SJCRH30 (cell line): ENCODE measurements around the gene ADAMTS8. TPM values are rescaled to one million over a fixed set of nuclear protein-coding genes. Genes with fewer than 3 reads are reported as not detected.

Experiments used
- DNase-seq, 2 experiments: peaks; one replicate each; pipeline ENCODE4 v3.0.0-alpha.2; 2015 to 2020
- H3K27ac ChIP-seq: fragments of 250-450 bp; sonication (Bioruptor Pico); 2 replicates; pipeline ENCODE4 v1.5.1; 2020; ENCODE audit warnings: mild to moderate bottlenecking, moderate library complexity
- H3K27me3 ChIP-seq: fragments of 250-450 bp; sonication (Bioruptor Pico); 2 replicates; pipeline ENCODE4 v1.5.1; 2020; ENCODE audit warnings: mild to moderate bottlenecking, moderate library complexity
- H3K36me3 ChIP-seq: fragments of 250-450 bp; sonication (Bioruptor Pico); 2 replicates; pipeline ENCODE4 v1.5.1; 2020; ENCODE audit warnings: mild to moderate bottlenecking, moderate library complexity
- H3K4me1 ChIP-seq: fragments of 250-450 bp; sonication (Bioruptor Pico); 2 replicates; pipeline ENCODE4 v1.5.1; 2020; ENCODE audit warnings: mild to moderate bottlenecking, moderate library complexity
- H3K4me3 ChIP-seq: fragments of 250-450 bp; sonication (Bioruptor Pico); 2 replicates; pipeline ENCODE4 v1.5.1; 2020; ENCODE audit warnings: mild to moderate bottlenecking, moderate library complexity
- H3K9me3 ChIP-seq: fragments of 250-450 bp; sonication (Bioruptor Pico); replicated peaks from 2 replicates; pipeline ENCODE4 v1.5.1; 2020; ENCODE audit warnings: mild to moderate bottlenecking, moderate library complexity
- total RNA-seq: library from RNA; depleted of rRNA; stranded (reverse); fragments of >200 nt; shearing (Covaris generic); gene quantifications from 2 replicates; pipeline ENCODE4 v1.2.3, GENCODE V29; 2014

ADAMTS8 gene
- total RNA-seq, 1 experiment from 2014 or later = not detected

DNA sequence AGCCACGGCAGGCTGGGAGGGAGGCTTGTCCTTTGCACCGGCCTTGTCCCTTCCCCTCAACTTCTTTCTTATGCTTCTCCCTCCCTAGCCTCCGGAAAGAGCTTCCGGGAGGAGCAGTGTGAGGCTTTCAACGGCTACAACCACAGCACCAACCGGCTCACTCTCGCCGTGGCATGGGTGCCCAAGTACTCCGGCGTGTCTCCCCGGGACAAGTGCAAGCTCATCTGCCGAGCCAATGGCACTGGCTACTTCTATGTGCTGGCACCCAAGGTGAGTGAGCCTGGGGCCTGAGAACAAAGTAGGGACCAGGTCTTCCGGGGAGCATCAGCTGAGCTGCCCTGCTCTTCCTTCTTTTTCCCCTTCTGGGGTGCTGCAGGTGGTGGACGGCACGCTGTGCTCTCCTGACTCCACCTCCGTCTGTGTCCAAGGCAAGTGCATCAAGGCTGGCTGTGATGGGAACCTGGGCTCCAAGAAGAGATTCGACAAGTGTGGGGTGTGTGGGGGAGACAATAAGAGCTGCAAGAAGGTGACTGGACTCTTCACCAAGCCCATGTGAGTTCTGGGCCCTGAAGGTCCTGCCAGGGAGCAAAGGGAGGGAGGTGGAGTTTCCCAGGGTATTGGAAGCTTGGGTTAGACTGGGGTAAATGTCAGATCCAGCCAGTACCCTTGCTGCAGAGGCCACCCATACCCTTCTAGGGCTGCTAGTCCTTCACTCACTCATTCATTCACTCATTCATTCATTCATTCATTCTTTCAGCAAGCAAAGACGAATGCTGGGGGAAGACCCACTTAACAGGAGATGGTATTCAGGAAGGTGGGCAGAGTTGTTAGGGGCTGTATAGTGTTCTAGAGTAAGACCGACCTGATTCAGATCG, 42.7 kb upstream of the ADAMTS8 start:
- no peaks in the 10 kb centered on the region for H3K36me3 ChIP-seq
- no peaks in the 10 kb centered on the region for H3K27me3 ChIP-seq
- no peak for DNase-seq
- no peak overlapping the region for H3K27ac ChIP-seq
- no peaks in the 10 kb centered on the region for H3K4me1 ChIP-seq
- H3K9me3 ChIP-seq = no peaks in the 10 kb centered on the region
- H3K4me3 ChIP-seq = no peak overlapping the region

DNA sequence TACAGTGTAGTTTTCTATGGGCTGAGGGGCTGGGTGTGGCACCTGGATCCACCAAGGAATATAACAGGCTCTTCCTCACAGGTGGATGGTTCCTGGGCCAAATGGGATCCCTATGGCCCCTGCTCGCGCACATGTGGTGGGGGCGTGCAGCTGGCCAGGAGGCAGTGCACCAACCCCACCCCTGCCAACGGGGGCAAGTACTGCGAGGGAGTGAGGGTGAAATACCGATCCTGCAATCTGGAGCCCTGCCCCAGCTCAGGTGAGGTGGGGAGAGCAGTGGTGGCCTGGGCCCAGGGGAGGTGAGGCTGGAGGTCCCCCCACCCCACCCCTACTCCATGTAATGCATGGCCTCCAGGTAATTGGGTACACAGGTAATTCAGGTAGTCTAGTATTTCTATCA, 40.8 kb upstream of the ADAMTS8 start:
- no peaks in the 10 kb centered on the region for H3K36me3 ChIP-seq
- no peaks in the 10 kb centered on the region for H3K9me3 ChIP-seq
- no peak overlapping the region for H3K27ac ChIP-seq
- no peaks in the 10 kb centered on the region for H3K4me1 ChIP-seq
- DNase-seq = no peak
- no peak overlapping the region for H3K4me3 ChIP-seq
- no peaks in the 10 kb centered on the region for H3K27me3 ChIP-seq

DNA sequence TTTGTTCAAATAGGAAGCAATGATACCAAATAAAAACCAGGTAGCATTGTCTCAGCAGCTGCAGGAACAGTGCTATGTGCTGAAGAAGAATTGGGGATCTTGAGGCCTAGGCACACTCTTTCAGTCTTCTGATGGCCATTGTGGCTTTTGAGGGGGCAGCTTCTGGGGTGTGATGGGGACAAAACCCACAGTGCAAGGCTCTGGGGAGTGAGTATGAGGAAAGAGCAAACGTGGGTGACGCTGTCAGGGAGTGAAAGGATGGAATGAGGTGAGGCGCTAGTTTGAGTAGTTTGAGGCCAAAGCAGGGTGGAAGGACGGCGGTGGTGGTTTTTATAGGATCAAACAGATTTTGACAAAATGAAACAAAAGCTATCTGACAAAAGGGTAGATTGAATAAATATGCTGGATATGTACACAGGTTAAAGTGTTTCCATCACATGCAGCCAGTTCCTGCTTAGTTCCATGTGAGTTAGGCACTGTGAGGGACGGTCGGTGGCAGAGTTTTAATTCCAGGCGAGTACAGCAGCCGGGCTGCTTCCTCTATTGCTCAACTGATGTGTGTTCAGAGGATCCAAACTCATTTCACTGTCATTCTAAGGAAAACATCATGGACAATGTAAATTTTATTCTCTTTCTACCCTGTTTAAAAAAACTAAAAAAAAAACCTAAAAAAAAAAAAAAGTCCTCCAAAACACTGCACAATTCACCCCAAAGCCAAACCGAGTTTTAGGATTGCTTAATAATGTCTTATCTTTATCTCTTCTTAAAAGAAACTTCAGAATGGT, 38.9 kb upstream of the ADAMTS8 start:
- Histone ChIP-seq H3K4me1 (no peaks in the 10 kb centered on the region), H3K9me3 (no peaks in the 10 kb centered on the region), H3K4me3 (no peak overlapping the region), H3K27ac (no peak overlapping the region), H3K27me3 (no peaks in the 10 kb centered on the region), H3K36me3 (no peaks in the 10 kb centered on the region)
- no peak for DNase-seq

DNA sequence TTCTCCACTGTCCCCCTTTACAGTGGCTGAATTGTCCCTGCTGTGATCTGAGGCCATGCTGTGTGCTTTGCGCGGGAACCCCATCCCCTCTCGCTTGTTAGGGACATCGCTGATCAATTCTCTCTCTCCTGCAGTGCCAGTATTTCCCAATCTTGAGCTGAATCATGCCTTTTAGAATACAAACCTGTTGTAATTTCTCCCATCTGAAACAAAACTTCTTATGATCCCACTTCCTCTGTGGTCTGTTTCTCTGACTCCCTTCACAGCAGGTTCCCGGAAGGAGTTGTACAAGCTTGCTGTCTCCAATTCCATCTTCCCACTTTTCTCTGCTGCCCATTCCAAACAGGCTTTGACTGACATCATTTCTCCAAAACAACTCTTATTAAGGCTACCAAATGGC, 36.9 kb upstream of the ADAMTS8 start:
- H3K4me3 ChIP-seq = no peak overlapping the region
- H3K36me3 ChIP-seq = no peaks in the 10 kb centered on the region
- no peaks in the 10 kb centered on the region for H3K4me1 ChIP-seq
- H3K9me3 ChIP-seq = no peaks in the 10 kb centered on the region
- no peaks in the 10 kb centered on the region for H3K27me3 ChIP-seq
- DNase-seq = no peak
- no peak overlapping the region for H3K27ac ChIP-seq

DNA sequence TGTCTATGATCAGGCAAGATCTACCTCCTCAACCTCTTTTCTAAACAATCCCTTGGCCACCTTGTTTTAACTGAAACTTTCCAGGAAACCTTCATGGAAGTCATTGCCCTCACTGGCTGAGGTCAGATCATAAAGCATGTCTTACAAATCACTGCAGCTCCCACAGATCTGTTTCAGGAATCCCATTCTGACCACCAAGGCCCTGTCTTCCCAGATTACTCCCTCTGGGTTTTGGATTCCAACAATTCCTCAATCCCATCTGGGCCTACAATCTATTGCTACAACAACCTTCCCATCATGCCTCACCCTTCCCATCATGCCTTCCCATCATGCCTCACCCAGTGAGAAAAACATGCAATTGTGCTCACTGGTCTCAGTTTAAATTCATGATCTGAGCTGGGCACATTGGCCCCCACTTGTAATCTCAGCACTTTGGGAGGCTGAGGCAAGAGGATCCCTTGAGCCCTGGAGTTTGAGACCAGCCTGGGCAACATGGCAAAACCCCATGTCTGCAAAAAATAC, 35.9 kb upstream of the ADAMTS8 start:
- Histone ChIP-seq H3K27me3 (no peaks in the 10 kb centered on the region), H3K36me3 (no peaks in the 10 kb centered on the region), H3K9me3 (no peaks in the 10 kb centered on the region), H3K4me3 (no peak overlapping the region), H3K27ac (no peak overlapping the region), H3K4me1 (no peaks in the 10 kb centered on the region)
- DNase-seq = no peak

DNA sequence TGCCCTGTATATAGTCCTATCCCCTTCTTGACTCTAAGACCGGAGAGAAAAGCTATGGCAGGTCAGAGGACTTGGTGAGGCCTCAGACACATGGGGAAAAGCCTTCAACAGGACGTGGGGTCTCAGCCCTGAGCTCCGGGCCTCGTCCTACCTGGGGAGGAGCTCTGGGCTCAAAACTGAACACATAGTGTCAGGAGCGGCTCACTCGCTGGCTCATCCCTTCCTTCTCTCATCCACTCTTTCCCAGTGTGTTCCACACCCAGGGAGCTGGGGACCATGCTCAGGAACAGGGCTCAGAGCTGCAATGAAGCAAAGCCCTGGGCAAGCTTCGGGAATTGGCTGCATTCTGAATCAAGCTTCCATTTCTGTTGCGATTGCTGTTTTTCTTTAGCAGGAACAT, 34.5 kb upstream of the ADAMTS8 start:
- Histone ChIP-seq H3K27ac (no peak overlapping the region), H3K4me1 (no peaks in the 10 kb centered on the region), H3K4me3 (no peak overlapping the region), H3K36me3 (no peaks in the 10 kb centered on the region), H3K9me3 (no peaks in the 10 kb centered on the region), H3K27me3 (no peaks in the 10 kb centered on the region)
- DNase-seq = no peak

DNA sequence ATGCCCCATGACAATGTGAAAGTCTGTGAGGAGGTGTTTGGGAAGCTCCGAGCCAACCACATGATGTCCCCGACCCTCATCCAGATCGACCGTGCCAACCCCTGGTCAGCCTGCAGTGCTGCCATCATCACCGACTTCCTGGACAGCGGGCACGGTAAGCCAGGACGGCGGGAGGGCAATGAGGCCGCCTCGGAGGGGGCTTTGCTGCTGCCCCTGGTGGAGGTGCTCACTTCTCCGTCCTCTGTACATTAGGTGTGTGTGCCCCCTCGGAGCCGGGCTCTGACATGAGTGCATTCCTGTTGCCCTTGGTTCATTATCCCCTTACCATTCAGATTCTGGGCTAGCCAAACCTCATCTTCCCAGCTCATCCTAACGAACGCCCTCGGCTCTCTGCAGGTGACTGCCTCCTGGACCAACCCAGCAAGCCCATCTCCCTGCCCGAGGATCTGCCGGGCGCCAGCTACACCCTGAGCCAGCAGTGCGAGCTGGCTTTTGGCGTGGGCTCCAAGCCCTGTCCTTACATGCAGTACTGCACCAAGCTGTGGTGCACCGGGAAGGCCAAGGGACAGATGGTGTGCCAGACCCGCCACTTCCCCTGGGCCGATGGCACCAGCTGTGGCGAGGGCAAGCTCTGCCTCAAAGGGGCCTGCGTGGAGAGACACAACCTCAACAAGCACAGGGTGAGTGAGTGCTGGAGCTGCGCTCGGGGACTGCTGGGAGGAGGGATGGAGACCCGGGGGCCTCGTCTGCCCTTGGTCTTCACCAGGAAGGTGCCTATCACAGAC, 33.9 kb upstream of the ADAMTS8 start:
- H3K36me3 ChIP-seq = no peaks in the 10 kb centered on the region
- no peak overlapping the region for H3K4me3 ChIP-seq
- no peaks in the 10 kb centered on the region for H3K4me1 ChIP-seq
- H3K27ac ChIP-seq = no peak overlapping the region
- H3K9me3 ChIP-seq = no peaks in the 10 kb centered on the region
- DNase-seq = no peak
- H3K27me3 ChIP-seq = no peaks in the 10 kb centered on the region

DNA sequence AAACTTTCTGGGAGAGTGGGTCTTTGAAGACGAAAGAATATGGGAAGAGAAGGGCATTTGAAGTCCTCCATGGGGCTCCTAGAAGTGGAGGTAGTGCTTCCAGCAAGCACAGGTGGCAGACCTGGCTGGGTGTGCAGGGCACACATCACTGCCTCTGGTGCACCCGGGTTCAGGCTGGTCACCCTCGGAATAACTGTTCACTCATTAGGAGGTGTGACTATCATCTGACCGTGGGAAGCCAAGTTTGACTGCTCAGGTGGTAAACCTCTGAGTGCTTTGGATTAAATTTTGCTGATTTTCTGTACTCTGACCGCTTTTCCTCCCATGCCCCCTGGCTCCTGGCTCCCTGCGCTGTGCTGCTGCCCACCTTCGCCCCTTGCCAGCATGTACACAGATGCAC, 31.1 kb upstream of the ADAMTS8 start:
- Histone ChIP-seq H3K36me3 (no peaks in the 10 kb centered on the region), H3K9me3 (no peaks in the 10 kb centered on the region), H3K4me1 (no peaks in the 10 kb centered on the region), H3K4me3 (no peak overlapping the region), H3K27me3 (no peaks in the 10 kb centered on the region), H3K27ac (no peak overlapping the region)
- no peak for DNase-seq

DNA sequence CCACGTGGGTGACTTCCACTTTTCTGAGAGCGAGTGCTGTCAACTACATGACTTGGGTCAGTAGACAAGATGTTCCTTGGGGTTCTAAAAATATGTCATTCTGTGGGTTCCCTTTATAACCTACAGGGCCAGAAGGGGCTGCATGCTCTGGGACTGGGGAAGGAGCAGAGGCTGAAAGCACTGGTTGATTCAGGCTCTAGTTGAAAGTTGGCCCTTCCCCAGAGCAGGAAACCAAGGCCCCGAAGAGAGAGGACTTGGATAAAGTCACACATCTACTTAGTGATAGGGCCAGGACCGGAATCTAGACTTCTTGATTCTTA, 30.0 kb upstream of the ADAMTS8 start:
- no peak for DNase-seq
- Histone ChIP-seq H3K9me3 (no peaks in the 10 kb centered on the region), H3K36me3 (no peaks in the 10 kb centered on the region), H3K27ac (no peak overlapping the region), H3K27me3 (no peaks in the 10 kb centered on the region), H3K4me3 (no peak overlapping the region), H3K4me1 (no peaks in the 10 kb centered on the region)

DNA sequence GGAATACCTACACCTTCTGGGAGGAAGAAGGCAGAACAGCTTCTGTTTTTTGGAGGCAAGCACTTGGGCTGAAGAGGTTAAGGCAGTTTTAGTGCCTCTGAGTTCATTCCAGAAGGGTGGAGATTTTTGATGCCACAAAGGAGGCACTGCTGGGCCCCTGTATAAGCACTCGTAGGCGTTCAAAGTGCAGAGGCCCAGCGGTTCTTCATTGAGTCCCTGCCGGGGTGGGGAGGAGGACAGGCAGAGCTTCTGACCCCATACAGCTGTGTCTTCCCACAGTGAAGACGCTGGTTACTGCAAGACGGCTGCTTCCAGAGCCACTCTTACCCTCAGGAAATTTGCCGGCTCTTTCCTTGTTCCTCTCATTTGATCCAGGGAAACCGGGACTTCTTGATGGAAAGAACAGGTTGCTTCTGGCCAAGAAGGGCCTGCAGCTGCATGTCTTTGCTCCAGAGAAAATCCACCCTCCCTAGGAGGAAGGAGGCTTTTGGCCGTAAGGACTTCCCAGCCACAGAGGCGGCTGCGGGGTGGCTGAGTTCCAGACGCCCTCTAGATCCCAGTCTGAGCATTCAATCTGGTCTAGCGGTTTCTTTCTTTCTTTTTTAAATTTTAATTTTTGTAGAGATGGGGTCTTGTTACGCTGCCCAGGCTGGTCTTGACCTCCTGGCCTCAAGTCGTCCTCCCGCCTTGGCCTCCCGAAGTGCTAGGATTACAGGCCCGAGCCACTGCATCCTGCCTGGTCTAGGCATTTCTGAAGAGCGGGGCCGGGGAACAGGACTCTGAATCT, 29.4 kb upstream of the ADAMTS8 start:
- H3K36me3 ChIP-seq = no peaks in the 10 kb centered on the region
- DNase-seq = no peak
- no peaks in the 10 kb centered on the region for H3K4me1 ChIP-seq
- no peaks in the 10 kb centered on the region for H3K9me3 ChIP-seq
- H3K4me3 ChIP-seq = no peak overlapping the region
- no peak overlapping the region for H3K27ac ChIP-seq
- H3K27me3 ChIP-seq = no peaks in the 10 kb centered on the region

DNA sequence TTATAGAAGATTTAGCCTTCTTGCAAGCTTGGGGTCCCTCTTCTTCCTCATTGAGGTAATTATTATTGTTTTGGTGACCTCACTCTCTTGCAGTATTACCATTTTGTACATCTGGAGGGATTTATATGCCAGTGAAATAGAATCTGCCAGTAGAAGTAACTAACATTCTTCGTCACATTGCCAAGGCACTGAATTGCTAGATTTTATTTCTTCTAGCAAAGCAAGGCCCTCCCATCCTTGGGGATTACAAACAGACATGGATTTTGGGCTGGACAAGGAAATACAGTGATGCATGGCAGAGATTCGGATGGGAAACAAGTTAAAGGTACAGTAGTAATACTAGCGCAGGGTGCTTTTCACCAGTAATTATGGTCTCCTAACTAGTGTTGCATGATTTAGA, 27.9 kb upstream of the ADAMTS8 start:
- no peak overlapping the region for H3K4me3 ChIP-seq
- no peaks in the 10 kb centered on the region for H3K4me1 ChIP-seq
- no peaks in the 10 kb centered on the region for H3K36me3 ChIP-seq
- H3K27me3 ChIP-seq = no peaks in the 10 kb centered on the region
- no peak overlapping the region for H3K27ac ChIP-seq
- no peaks in the 10 kb centered on the region for H3K9me3 ChIP-seq
- DNase-seq = no peak

DNA sequence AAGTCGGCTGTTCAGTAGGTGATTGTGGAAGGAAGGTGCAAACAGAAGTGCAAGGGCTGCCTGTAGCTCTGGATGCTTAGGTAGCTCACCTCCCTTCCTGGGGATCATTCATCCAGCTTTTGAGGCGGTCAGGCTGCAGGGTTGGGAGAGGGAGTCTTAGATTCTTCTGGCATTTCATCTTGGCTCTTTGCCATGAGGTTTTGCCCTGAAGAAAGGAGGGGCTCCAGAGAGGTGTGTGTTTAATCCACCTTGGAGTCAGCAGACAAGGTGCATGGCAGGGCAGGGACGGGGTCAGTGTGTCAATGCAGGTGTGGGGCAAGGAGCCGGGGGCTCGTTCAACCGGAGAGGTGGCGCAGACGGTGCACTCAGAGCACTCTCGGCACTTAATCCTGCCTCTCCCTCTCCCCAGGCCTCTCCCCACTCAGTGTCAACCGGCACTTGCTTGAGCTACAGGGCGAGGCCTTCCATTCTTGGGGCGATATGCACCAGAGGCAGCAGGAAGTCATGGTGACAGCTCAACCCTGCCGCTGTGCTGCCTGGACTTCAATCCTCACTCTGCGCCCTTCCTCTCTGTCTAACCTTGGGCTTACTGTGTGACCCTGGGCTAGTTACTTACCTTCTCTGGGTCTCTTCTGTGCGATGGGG, 27.2 kb upstream of the ADAMTS8 start:
- Histone ChIP-seq H3K4me3 (no peak overlapping the region), H3K36me3 (no peaks in the 10 kb centered on the region), H3K27ac (no peak overlapping the region), H3K27me3 (no peaks in the 10 kb centered on the region), H3K4me1 (peaks cover 2% of the 10 kb centered on the region; the same call in 1 of the 2 replicates), H3K9me3 (no peaks in the 10 kb centered on the region)
- no peak for DNase-seq

DNA sequence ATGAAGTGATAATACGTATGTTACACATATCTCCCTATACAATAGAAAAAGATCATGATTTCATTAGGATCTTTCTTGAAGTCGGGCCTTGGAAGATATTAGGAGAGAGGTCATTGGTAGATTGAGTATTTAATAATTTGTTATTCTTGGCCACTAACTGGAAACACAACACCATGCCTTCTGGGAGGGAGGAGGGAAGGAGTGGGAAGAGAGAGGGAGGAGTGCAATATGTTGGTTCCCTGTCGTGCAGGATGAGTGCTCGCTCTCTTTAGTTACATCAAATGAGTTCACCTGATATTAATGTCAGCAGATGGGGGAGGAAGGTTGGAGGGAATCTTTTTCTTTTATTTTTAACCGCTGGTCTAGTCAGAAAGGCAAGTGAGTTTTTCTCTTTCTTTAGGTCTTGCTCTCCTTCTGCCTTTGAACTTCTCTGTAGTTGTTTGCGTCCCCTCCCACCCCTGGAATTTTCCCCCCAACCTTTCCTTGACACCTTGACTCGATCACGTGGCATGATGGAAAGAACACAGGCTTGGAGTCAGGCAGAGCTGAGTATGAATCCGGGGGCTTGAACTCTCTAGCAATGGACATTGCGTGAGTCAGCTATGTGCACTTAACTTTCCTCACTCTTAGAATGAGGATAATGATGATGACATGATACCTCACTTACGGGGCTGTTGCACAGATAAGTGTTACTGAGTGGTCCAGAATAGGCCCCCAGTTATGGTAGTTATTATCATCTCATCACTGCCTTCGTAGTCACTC, 26.3 kb upstream of the ADAMTS8 start:
- Histone ChIP-seq H3K27me3 (no peaks in the 10 kb centered on the region), H3K36me3 (no peaks in the 10 kb centered on the region), H3K27ac (no peak overlapping the region), H3K4me1 (peaks cover 5% of the 10 kb centered on the region; the same call in 1 of the 2 replicates), H3K4me3 (no peak overlapping the region), H3K9me3 (no peaks in the 10 kb centered on the region)
- DNase-seq = no peak
